MCF 10A (cell line): ENCODE measurements around the gene KDM4C. TPM values are rescaled to one million over a fixed set of nuclear protein-coding genes. Genes with fewer than 3 reads are reported as not detected.

Experiments used
- BruUV-seq: library from RNA; stranded (reverse); fragments of 400-500 nt; replicated peaks from 2 replicates; lab custom pipeline; 2021; lab: Mats Ljungman, UMichigan
- CTCF ChIA-PET: fragments of 300-600 bp; sonication (Branson Sonifier 250); formaldehyde crosslinking; extraction: SDS; loops from one replicate; lab custom pipeline; 2021; ENCODE audit warnings: antibody characterized with exemption, inconsistent platforms; lab: Yijun Ruan, JAX
- POLR2A ChIA-PET: fragments of 300-600, 350-650 bp; sonication (Branson Sonifier 250); formaldehyde crosslinking; extraction: SDS; loops from one replicate; lab custom pipeline; 2020; ENCODE audit warnings: antibody characterized with exemption, inconsistent platforms; lab: Yijun Ruan, JAX
- DNase-seq: peaks from one replicate; pipeline ENCODE4 v3.0.0-alpha.2; 2018; ENCODE audit not compliant: unreplicated experiment
- H3K27ac Mint-ChIP-seq: one replicate; pipeline ENCODE4 v1.8.0; 2022; ENCODE audit warnings: mild to moderate bottlenecking, low read depth, mixed read lengths; ENCODE audit not compliant: unreplicated experiment
- H3K27me3 Mint-ChIP-seq: one replicate; pipeline ENCODE4 v1.8.0; 2022; ENCODE audit warnings: mixed read lengths; ENCODE audit not compliant: insufficient read depth, unreplicated experiment
- H3K36me3 Mint-ChIP-seq: one replicate; pipeline ENCODE4 v1.8.0; 2022; ENCODE audit warnings: mild to moderate bottlenecking, moderate library complexity, mixed read lengths; ENCODE audit not compliant: insufficient read depth, unreplicated experiment
- H3K4me1 Mint-ChIP-seq: one replicate; pipeline ENCODE4 v1.8.0; 2022; ENCODE audit warnings: mixed read lengths; ENCODE audit not compliant: insufficient read depth, unreplicated experiment
- H3K4me3 Mint-ChIP-seq: one replicate; pipeline ENCODE4 v1.8.0; 2022; ENCODE audit warnings: mild to moderate bottlenecking, moderate library complexity, mixed read lengths; ENCODE audit not compliant: unreplicated experiment
- H3K9me3 Mint-ChIP-seq: one replicate; pipeline ENCODE4 v1.8.0; 2022; ENCODE audit warnings: mixed read lengths; ENCODE audit not compliant: unreplicated experiment
- intact Hi-C: fragments of 100-400 bp; cut with micrococcal nuclease; formaldehyde crosslinking; loops from 2 replicates; pipeline ENCODE4 v1.14.1; 2022
- total RNA-seq: library from RNA; stranded (reverse); gene quantifications from 2 replicates; pipeline ENCODE4 v1.2.3, GENCODE V29; 2022
- TF ChIP-seq, protein P1 (sequence below): fragments of 200-600 bp; IDR thresholded peaks from one replicate; pipeline ENCODE4 v1.8.0; 2022; ENCODE audit warnings: antibody characterized with exemption, mild to moderate bottlenecking; ENCODE audit not compliant: unreplicated experiment

Gene KDM4C
- total RNA-seq, 1 experiment from 2014 or later = 29.5 TPM

DNA sequence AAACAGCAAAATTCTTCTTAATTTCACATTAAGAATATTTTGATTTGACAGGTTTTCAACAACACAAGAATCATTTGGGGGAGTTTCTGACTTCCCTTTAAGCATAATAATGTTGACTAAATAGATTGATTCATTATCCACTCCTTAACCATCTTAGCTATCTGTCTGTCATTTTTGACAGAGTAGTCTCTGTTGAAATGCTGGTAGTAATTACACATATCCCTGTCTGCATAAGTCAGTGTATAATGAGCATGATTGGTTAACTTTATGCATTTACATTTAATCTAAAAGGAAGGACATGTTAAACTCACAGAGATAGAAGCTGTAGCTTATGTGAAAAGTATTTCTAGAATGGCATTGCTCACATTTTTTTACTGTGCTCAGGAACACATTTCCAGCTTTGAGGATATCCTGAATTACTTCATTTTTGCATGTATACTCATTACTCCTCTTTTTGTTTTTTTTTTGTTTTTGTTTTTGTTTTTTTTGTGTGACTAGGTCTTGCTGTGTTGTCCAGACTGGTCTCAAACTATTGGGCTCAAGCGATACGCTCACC, 385.9 kb downstream of the KDM4C start:
- ChIA-PET POLR2A (interaction anchor here (0.6 kb wide), 1 partner anchor 47 kb away, joined by 4 read pairs; no protein-coding TSS in a partner anchor), CTCF (interaction anchor here (0.6 kb wide), 1 partner anchor 27 kb away, joined by 3 read pairs; no protein-coding TSS in a partner anchor)
- TF ChIP-seq, protein P1, sequence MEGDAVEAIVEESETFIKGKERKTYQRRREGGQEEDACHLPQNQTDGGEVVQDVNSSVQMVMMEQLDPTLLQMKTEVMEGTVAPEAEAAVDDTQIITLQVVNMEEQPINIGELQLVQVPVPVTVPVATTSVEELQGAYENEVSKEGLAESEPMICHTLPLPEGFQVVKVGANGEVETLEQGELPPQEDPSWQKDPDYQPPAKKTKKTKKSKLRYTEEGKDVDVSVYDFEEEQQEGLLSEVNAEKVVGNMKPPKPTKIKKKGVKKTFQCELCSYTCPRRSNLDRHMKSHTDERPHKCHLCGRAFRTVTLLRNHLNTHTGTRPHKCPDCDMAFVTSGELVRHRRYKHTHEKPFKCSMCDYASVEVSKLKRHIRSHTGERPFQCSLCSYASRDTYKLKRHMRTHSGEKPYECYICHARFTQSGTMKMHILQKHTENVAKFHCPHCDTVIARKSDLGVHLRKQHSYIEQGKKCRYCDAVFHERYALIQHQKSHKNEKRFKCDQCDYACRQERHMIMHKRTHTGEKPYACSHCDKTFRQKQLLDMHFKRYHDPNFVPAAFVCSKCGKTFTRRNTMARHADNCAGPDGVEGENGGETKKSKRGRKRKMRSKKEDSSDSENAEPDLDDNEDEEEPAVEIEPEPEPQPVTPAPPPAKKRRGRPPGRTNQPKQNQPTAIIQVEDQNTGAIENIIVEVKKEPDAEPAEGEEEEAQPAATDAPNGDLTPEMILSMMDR = no peak
- peak overlapping the region; percentile 19 for H3K27ac Mint-ChIP-seq
- no peaks in the 10 kb centered on the region for H3K27me3 Mint-ChIP-seq
- H3K9me3 Mint-ChIP-seq = no peaks in the 10 kb centered on the region
- intact Hi-C loops = no loop called here
- H3K36me3 Mint-ChIP-seq = peaks cover 20% of the 10 kb centered on the region
- BruUV-seq = no TSS peak
- peaks cover 8% of the 10 kb centered on the region for H3K4me1 Mint-ChIP-seq
- H3K4me3 Mint-ChIP-seq = no peak overlapping the region
- DNase-seq = no peak

- BruUV-seq = no TSS peak
- H3K9me3 Mint-ChIP-seq = no peaks in the 10 kb centered on the region
- intact Hi-C loops = no loop called here
- DNase-seq = no peak
- peaks cover 8% of the 10 kb centered on the region for H3K4me1 Mint-ChIP-seq
- ChIA-PET POLR2A (interaction anchor here (0.6 kb wide), 1 partner anchor 46 kb away, joined by 4 read pairs; no protein-coding TSS in a partner anchor), CTCF (interaction anchor here (0.7 kb wide), 1 partner anchor 48 kb away, joined by 5 read pairs; no protein-coding TSS in a partner anchor)
- TF ChIP-seq, protein P1 = no peak
- no peaks in the 10 kb centered on the region for H3K27me3 Mint-ChIP-seq
- peak overlapping the region; percentile 19 for H3K27ac Mint-ChIP-seq
- peaks cover 20% of the 10 kb centered on the region for H3K36me3 Mint-ChIP-seq
- no peak overlapping the region for H3K4me3 Mint-ChIP-seq
Observed at GRCh38 chr9:7144265-7145046, 386.7 kb downstream of the KDM4C start.

DNA sequence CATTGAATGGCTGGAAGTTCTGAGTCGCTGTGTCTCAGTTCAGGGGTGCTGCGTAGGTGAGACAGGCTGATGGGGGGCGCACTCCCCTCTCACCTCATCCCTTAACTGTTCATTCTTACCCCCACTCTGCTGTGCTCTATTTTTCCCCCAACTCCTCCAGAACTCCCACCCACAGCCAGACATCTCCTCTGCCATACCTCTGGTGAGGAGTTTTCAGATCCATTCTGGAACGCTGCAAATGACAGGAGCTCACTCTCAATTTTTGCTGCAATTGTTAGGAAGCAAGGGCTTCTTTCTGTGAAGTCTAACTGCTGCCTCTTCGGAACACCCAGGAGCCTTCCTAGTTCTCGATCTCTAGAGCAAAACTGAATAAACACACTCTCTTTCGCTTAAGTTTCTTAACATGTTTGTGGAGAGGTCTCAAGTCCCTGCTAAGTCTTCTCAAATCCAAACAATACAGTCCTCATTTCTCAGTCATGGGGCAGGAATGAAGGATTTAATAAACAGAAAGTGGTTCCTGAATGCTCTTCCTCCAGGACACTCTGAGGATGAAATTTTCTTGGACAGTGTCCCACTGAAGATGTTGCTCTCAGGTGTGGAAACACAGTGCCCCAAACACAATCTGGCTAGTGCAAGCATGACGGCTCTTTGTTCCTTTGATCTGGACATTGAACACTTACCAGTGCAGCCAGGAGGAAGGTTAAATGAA, 387.7 kb downstream of the KDM4C start:
- DNase-seq = no peak
- ChIA-PET POLR2A (no interaction called here), CTCF (interaction anchor here (0.9 kb wide), 1 partner anchor 39 kb away, joined by 3 read pairs; no protein-coding TSS in a partner anchor)
- H3K27ac Mint-ChIP-seq = no peak overlapping the region
- H3K4me3 Mint-ChIP-seq = no peak overlapping the region
- H3K9me3 Mint-ChIP-seq = no peaks in the 10 kb centered on the region
- intact Hi-C loops = no loop called here
- TF ChIP-seq, protein P1 = no peak
- H3K4me1 Mint-ChIP-seq = peaks cover 8% of the 10 kb centered on the region
- BruUV-seq = no TSS peak
- H3K27me3 Mint-ChIP-seq = no peaks in the 10 kb centered on the region
- H3K36me3 Mint-ChIP-seq = peaks cover 20% of the 10 kb centered on the region

DNA sequence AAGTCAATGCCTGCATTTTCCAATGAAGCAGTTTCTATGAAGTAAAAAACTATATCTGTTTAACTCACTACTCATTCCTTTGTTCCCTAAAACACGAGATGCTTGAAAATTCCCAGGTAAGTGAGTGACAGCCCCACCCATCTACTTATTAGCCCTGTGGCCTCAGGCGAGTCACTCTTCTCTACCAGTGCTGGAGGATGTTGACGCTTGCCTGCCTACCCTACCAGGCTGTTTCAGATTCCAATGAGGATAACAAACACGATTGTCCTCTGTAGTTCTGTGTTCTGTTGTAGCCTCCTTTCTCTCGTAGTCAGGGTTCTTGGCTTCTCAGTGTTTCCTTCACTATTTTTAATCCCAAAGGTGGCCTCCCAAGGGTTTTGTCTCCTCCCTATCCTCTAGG, 388.8 kb downstream of the KDM4C start:
- ChIA-PET CTCF (no interaction called here), POLR2A (interaction anchor here (0.7 kb wide), 1 partner anchor 39 kb away, joined by 3 read pairs; no protein-coding TSS in a partner anchor)
- BruUV-seq = no TSS peak
- Mint-ChIP-seq H3K4me3 (no peak overlapping the region), H3K27ac (no peak overlapping the region), H3K27me3 (no peaks in the 10 kb centered on the region), H3K9me3 (no peaks in the 10 kb centered on the region), H3K36me3 (peaks cover 13% of the 10 kb centered on the region), H3K4me1 (peaks cover 8% of the 10 kb centered on the region)
- intact Hi-C loops = no loop called here
- TF ChIP-seq, protein P1 = no peak
- peak; percentile 21 for DNase-seq
